Mammary epithelial cell (primary cell): ENCODE measurements around the gene NR3C2.

Experiments used
- CTCF ChIP-seq, 2 donors: IDR thresholded peaks in 1 of 2; conservative IDR thresholded peaks in 1 of 2; 2 replicates each; pipeline ENCODE4 v1.5.1; 2011 to 2012; ENCODE audit warnings: inconsistent platforms in 2 of 2, low read length in 2 of 2, mild to moderate bottlenecking in 2 of 2, control low read depth in 1 of 2, low read depth in 1 of 2; ENCODE audit not compliant: insufficient read depth in 1 of 2; ENCODE audit errors: extremely low read depth in 1 of 2
- EZH2 ChIP-seq: IDR thresholded peaks from 2 replicates; pipeline ENCODE4 v1.6.1; 2012; ENCODE audit warnings: low read length, inconsistent platforms, borderline replicate concordance

GRCh38 chr4:148302416-148302815 lies 139.8 kb downstream of the NR3C2 start:
- no peak for TF ChIP-seq CTCF (conservative IDR thresholded peaks at IDR 0.05 in 1 of 2, IDR thresholded peaks at IDR 0.05 in 1 of 2; ENCODE audit: extremely low read depth in 1 of 2, insufficient read depth in 1 of 2, low read depth in 1 of 2, low read length in 2 of 2)
- no peak for TF ChIP-seq EZH2
